H1 (cell line): Measurements from ENCODE around the gene DYNC2H1.

Experiments
- CHD2 ChIP-seq: IDR thresholded peaks from 2 replicates; pipeline ENCODE4 v1.6.1; 2012; ENCODE audit warnings: low read length, improper control_type of control experiment
- EZH2 ChIP-seq: fragments of 200-600 bp; sonication (generic); IDR thresholded peaks from 2 replicates; pipeline ENCODE4 v1.7.1; 2012; ENCODE audit warnings: low read depth, mild to moderate bottlenecking, moderate library complexity, low read length, inconsistent platforms; ENCODE audit not compliant: severe bottlenecking
- POLR2A ChIP-seq, 2 experiments: IDR thresholded peaks; 1 replicate in 1 of 2; 2 replicates in 1 of 2; pipeline ENCODE4 v1.6.1; 2011; ENCODE audit warnings: low read depth in 2 of 2, low read length in 2 of 2, mild to moderate bottlenecking in 2 of 2; ENCODE audit errors: control extremely low read depth in 1 of 2
- RFX5 ChIP-seq: IDR thresholded peaks from 2 replicates; pipeline ENCODE4 v1.6.1; 2011; ENCODE audit warnings: low read depth, low read length, improper control_type of control experiment, borderline replicate concordance
- RXRA ChIP-seq: IDR thresholded peaks from 2 replicates; pipeline ENCODE4 v1.6.1; 2011; ENCODE audit warnings: low read depth, mild to moderate bottlenecking, low read length, moderate library complexity; ENCODE audit not compliant: insufficient read depth
- TF ChIP-seq, protein P1 (sequence below), 3 experiments: IDR thresholded peaks; 1 replicate in 2 of 3; 2 replicates in 1 of 3; pipeline versions ENCODE4 v1.5.1 to v1.6.1; 2011; ENCODE audit warnings: low read length in 3 of 3, mild to moderate bottlenecking in 3 of 3, inconsistent platforms in 2 of 3, low read depth in 1 of 3, moderate library complexity in 1 of 3; ENCODE audit not compliant: insufficient read depth in 1 of 3; ENCODE audit errors: control extremely low read depth in 1 of 3
- TF ChIP-seq, protein P2 (sequence below): IDR thresholded peaks from 2 replicates; pipeline ENCODE4 v1.6.1; 2011; ENCODE audit warnings: low read length, improper control_type of control experiment
- TF ChIP-seq, protein P3 (sequence below): IDR thresholded peaks from 2 replicates; pipeline ENCODE4 v1.6.1; 2012; ENCODE audit warnings: low read length, inconsistent platforms

DNA sequence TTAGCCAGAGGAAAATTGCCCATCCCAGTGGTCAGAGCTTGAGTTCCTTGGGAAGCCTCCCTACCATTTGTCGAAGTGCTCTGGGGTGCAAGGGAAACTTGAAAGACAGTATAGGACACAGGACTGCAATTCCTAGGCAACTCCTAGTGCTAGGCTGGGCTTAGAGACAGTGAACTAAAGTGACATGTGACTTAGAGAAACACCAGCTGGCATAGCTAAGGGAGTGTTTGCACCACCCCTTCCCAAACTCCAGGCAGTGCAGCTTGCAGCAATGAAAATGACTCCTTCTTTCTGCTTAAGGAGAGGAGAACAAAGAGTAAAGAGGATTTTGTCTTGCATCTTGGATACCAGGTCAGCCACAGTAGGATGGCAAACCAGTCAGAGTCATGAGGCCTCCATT, 388.0 kb downstream of the DYNC2H1 start:
- TF ChIP-seq, protein P1, sequence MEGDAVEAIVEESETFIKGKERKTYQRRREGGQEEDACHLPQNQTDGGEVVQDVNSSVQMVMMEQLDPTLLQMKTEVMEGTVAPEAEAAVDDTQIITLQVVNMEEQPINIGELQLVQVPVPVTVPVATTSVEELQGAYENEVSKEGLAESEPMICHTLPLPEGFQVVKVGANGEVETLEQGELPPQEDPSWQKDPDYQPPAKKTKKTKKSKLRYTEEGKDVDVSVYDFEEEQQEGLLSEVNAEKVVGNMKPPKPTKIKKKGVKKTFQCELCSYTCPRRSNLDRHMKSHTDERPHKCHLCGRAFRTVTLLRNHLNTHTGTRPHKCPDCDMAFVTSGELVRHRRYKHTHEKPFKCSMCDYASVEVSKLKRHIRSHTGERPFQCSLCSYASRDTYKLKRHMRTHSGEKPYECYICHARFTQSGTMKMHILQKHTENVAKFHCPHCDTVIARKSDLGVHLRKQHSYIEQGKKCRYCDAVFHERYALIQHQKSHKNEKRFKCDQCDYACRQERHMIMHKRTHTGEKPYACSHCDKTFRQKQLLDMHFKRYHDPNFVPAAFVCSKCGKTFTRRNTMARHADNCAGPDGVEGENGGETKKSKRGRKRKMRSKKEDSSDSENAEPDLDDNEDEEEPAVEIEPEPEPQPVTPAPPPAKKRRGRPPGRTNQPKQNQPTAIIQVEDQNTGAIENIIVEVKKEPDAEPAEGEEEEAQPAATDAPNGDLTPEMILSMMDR (IDR thresholded peaks at IDR 0.05; ENCODE audit: control extremely low read depth in 1 of 3, insufficient read depth in 1 of 3, low read depth in 1 of 3, low read length in 3 of 3), result no peak
- TF ChIP-seq, protein P2, sequence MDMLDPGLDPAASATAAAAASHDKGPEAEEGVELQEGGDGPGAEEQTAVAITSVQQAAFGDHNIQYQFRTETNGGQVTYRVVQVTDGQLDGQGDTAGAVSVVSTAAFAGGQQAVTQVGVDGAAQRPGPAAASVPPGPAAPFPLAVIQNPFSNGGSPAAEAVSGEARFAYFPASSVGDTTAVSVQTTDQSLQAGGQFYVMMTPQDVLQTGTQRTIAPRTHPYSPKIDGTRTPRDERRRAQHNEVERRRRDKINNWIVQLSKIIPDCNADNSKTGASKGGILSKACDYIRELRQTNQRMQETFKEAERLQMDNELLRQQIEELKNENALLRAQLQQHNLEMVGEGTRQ, result no peak
- TF ChIP-seq CHD2, result no peak
- TF ChIP-seq, protein P3, sequence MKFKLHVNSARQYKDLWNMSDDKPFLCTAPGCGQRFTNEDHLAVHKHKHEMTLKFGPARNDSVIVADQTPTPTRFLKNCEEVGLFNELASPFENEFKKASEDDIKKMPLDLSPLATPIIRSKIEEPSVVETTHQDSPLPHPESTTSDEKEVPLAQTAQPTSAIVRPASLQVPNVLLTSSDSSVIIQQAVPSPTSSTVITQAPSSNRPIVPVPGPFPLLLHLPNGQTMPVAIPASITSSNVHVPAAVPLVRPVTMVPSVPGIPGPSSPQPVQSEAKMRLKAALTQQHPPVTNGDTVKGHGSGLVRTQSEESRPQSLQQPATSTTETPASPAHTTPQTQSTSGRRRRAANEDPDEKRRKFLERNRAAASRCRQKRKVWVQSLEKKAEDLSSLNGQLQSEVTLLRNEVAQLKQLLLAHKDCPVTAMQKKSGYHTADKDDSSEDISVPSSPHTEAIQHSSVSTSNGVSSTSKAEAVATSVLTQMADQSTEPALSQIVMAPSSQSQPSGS, result no peak
- no peak for TF ChIP-seq RXRA
- no peak for TF ChIP-seq EZH2
- TF ChIP-seq POLR2A (IDR thresholded peaks at IDR 0.05; ENCODE audit: control extremely low read depth in 1 of 2, low read depth in 2 of 2, low read length in 2 of 2), result no peak
- TF ChIP-seq RFX5, result no peak
